ENCODE measurements around the gene PRKAA2.

GRCh38 chr1:56707379-56707778 lies 62.3 kb downstream of the PRKAA2 start:
- TF ChIP-seq CTCF (IDR thresholded peaks at IDR 0.05) (no peak), EP300 (IDR thresholded peaks at IDR 0.05) (no peak)

Measured in ovary (tissue), 3 donors.